IPS DF 6.9 (cell line): ENCODE measurements around the gene ZMIZ1.

Experiments used
- DNase-seq: peaks from one replicate; pipeline ENCODE4 v3.0.0-alpha.2; 2013; ENCODE audit warnings: low read depth, low spot score
- H3K27ac ChIP-seq: one replicate; pipeline ENCODE4 v1.5.1; 2013; ENCODE audit warnings: low read length, control low read depth
- H3K27me3 ChIP-seq: 2 replicates; pipeline ENCODE4 v1.6.1; 2013; ENCODE audit warnings: mild to moderate bottlenecking, low read length; ENCODE audit not compliant: control insufficient read depth, insufficient read depth
- H3K36me3 ChIP-seq: 2 replicates; pipeline ENCODE4 v1.6.1; 2013; ENCODE audit warnings: low read length; ENCODE audit not compliant: control insufficient read depth, insufficient read depth
- H3K4me1 ChIP-seq: 2 replicates; pipeline ENCODE4 v1.6.1; 2013; ENCODE audit warnings: low read length; ENCODE audit not compliant: control insufficient read depth, insufficient read depth
- H3K4me3 ChIP-seq: 2 replicates; pipeline ENCODE4 v1.5.1; 2013; ENCODE audit warnings: mild to moderate bottlenecking, low read length
- H3K9me3 ChIP-seq: 2 replicates; pipeline ENCODE4 v1.6.1; 2013; ENCODE audit warnings: low read length, inconsistent platforms; ENCODE audit not compliant: control insufficient read depth, insufficient read depth
- WGBS: extraction: QIAGEN DNeasy Blood & Tissue Kit; methylation state at CpG from one replicate; pipeline ENCODE4 v1.1.7; 2013; ENCODE audit warnings: mixed read lengths, missing lambda C conversion rate; ENCODE audit not compliant: insufficient read length, insufficient coverage; 5-methylcytosine and 5-hydroxymethylcytosine counted together

Gene ZMIZ1

GRCh38 chr10:79142522-79143309, 74.0 kb downstream of the ZMIZ1 start:
- H3K36me3 ChIP-seq = peaks cover 2% of the 10 kb centered on the region; the same call in 1 of the 2 replicates
- WGBS = no CpG with 5 or more reads among the region's 13 CpGs
- H3K27me3 ChIP-seq = no peaks in the 10 kb centered on the region
- H3K4me3 ChIP-seq = no peak overlapping the region
- no peaks in the 10 kb centered on the region for H3K9me3 ChIP-seq
- H3K4me1 ChIP-seq = peaks cover 10% of the 10 kb centered on the region
- no peak for DNase-seq
- H3K27ac ChIP-seq = no peak overlapping the region

- no peak overlapping the region for H3K27ac ChIP-seq
- no peak overlapping the region for H3K4me3 ChIP-seq
- peaks cover 2% of the 10 kb centered on the region; the same call in 1 of the 2 replicates for H3K36me3 ChIP-seq
- no peaks in the 10 kb centered on the region for H3K9me3 ChIP-seq
- peaks cover 8% of the 10 kb centered on the region for H3K4me1 ChIP-seq
- no CpG with 5 or more reads among the region's 11 CpGs for WGBS
- no peak for DNase-seq
- H3K27me3 ChIP-seq = no peaks in the 10 kb centered on the region
These were observed 75.1 kb downstream of the ZMIZ1 start for GRCh38 chr10:79143879-79144278.

GRCh38 chr10:79144351-79145173, 75.8 kb downstream of the ZMIZ1 start:
- Histone ChIP-seq H3K9me3 (no peaks in the 10 kb centered on the region), H3K36me3 (peaks cover 2% of the 10 kb centered on the region; the same call in 1 of the 2 replicates), H3K27ac (no peak overlapping the region), H3K4me1 (peaks cover 9% of the 10 kb centered on the region), H3K4me3 (no peak overlapping the region), H3K27me3 (no peaks in the 10 kb centered on the region)
- WGBS = no CpG with 5 or more reads among the region's 12 CpGs
- no peak for DNase-seq

GRCh38 chr10:79145174-79145483, 76.4 kb downstream of the ZMIZ1 start:
- Histone ChIP-seq H3K4me3 (no peak overlapping the region), H3K27ac (no peak overlapping the region), H3K4me1 (peaks cover 9% of the 10 kb centered on the region), H3K27me3 (no peaks in the 10 kb centered on the region), H3K36me3 (no peaks in the 10 kb centered on the region; the same call in 1 of the 2 replicates), H3K9me3 (no peaks in the 10 kb centered on the region)
- no peak for DNase-seq
- WGBS = no CpG with 5 or more reads among the region's 5 CpGs

- WGBS = no CpG with 5 or more reads among the region's 9 CpGs
- Histone ChIP-seq H3K4me3 (no peak overlapping the region), H3K27me3 (no peaks in the 10 kb centered on the region), H3K9me3 (no peaks in the 10 kb centered on the region), H3K4me1 (peaks cover 9% of the 10 kb centered on the region), H3K27ac (no peak overlapping the region), H3K36me3 (no peaks in the 10 kb centered on the region; the same call in 1 of the 2 replicates)
- DNase-seq = no peak
These were observed 77.0 kb downstream of the ZMIZ1 start for GRCh38 chr10:79145517-79146470.

- no CpG with 5 or more reads among the region's 13 CpGs for WGBS
- Histone ChIP-seq H3K4me1 (peaks cover 10% of the 10 kb centered on the region), H3K27me3 (no peaks in the 10 kb centered on the region), H3K4me3 (no peak overlapping the region), H3K36me3 (no peaks in the 10 kb centered on the region; the same call in 1 of the 2 replicates), H3K9me3 (no peaks in the 10 kb centered on the region), H3K27ac (no peak overlapping the region)
- DNase-seq = no peak
These were observed 77.9 kb downstream of the ZMIZ1 start for GRCh38 chr10:79146611-79147130.

GRCh38 chr10:79147306-79147705, 78.5 kb downstream of the ZMIZ1 start:
- no CpG with 5 or more reads among the region's 5 CpGs for WGBS
- Histone ChIP-seq H3K9me3 (no peaks in the 10 kb centered on the region), H3K4me1 (peaks cover 9% of the 10 kb centered on the region), H3K36me3 (no peaks in the 10 kb centered on the region; the same call in 1 of the 2 replicates), H3K27ac (no peak overlapping the region), H3K4me3 (no peak overlapping the region), H3K27me3 (no peaks in the 10 kb centered on the region)
- no peak for DNase-seq

- no peak for DNase-seq
- H3K4me1 ChIP-seq = peaks cover 9% of the 10 kb centered on the region
- no CpG with 5 or more reads among the region's 7 CpGs for WGBS
- H3K36me3 ChIP-seq = no peaks in the 10 kb centered on the region; the same call in 1 of the 2 replicates
- H3K4me3 ChIP-seq = no peak overlapping the region
- H3K27ac ChIP-seq = no peak overlapping the region
- H3K9me3 ChIP-seq = no peaks in the 10 kb centered on the region
- no peaks in the 10 kb centered on the region for H3K27me3 ChIP-seq
These were observed 79.2 kb downstream of the ZMIZ1 start for GRCh38 chr10:79147796-79148451.

- Histone ChIP-seq H3K4me3 (no peak overlapping the region), H3K36me3 (no peaks in the 10 kb centered on the region; the same call in 1 of the 2 replicates), H3K4me1 (peaks cover 9% of the 10 kb centered on the region), H3K27ac (no peak overlapping the region), H3K27me3 (no peaks in the 10 kb centered on the region), H3K9me3 (no peaks in the 10 kb centered on the region)
- no CpG with 5 or more reads among the region's 16 CpGs for WGBS
- DNase-seq = no peak
These were observed 79.9 kb downstream of the ZMIZ1 start for GRCh38 chr10:79148452-79149344.
